MM.1S (cell line): ENCODE results near the gene HIVEP1.

Experiments
- CTCF ChIP-seq: fragments of 300-600 bp; sonication (generic); IDR thresholded peaks from 2 replicates; pipeline ENCODE4 v1.5.1; 2016; ENCODE audit warnings: antibody characterized with exemption, low read length, mixed read lengths
- EZH2 ChIP-seq: fragments of 300-600 bp; sonication (generic); optimal IDR thresholded peaks from 2 replicates; pipeline ENCODE3; 2017; ENCODE audit warnings: low read depth, mild to moderate bottlenecking, antibody characterized with exemption, low read length, mixed read lengths

- TF ChIP-seq CTCF (no peak), EZH2 (no peak)
These were observed 28.8 kb upstream of the HIVEP1 start for GRCh38 chr6:11983306-11983705.
